Lower leg skin (tissue), 4 donors: ENCODE data around the gene ENC1. TPM values are rescaled to one million over a fixed set of nuclear protein-coding genes. Genes with fewer than 3 reads are reported as not detected.

Experiments
- DNase-seq, 2 donors: peaks; one replicate each; pipeline ENCODE4 v3.0.0-alpha.2; 2019; ENCODE audit warnings: low spot score in 2 of 2
- H3K4me3 ChIP-seq: fragments of 200-600 bp; sonication (generic); 2 replicates; pipeline ENCODE4 v1.5.1; 2017; ENCODE audit warnings: mild to moderate bottlenecking, low read depth; ENCODE audit not compliant: poor library complexity, severe bottlenecking
- CTCF ChIP-seq, 3 donors: fragments of 450-650 bp; IDR thresholded peaks; one replicate each; pipeline ENCODE4 v1.5.1; 2016; ENCODE audit warnings: antibody characterized with exemption in 3 of 3, mild to moderate bottlenecking in 3 of 3, moderate library complexity in 2 of 3
- POLR2A ChIP-seq, 2 donors: fragments of 450-650 bp; IDR thresholded peaks; one replicate each; pipeline ENCODE4 v1.6.1; 2016 to 2017; ENCODE audit warnings: antibody characterized with exemption in 2 of 2, mild to moderate bottlenecking in 1 of 2, moderate library complexity in 1 of 2
- WGBS, 2 donors: methylation state at CpG; one replicate each; pipeline ENCODE4 v1.1.5; 2018; 5-methylcytosine and 5-hydroxymethylcytosine counted together
- intact Hi-C: fragments of 100-400 bp; cut with DNase I; formaldehyde crosslinking; loops from one replicate; pipeline ENCODE4 v1.15.0; 2023; ENCODE audit warnings: low total_unique reads
- total RNA-seq, 4 donors: library from RNA; depleted of rRNA; stranded (reverse); fragments of >200 nt; gene quantifications; one replicate each; pipeline ENCODE4 v1.1.0, GENCODE V29; 2016

Gene ENC1
- total RNA-seq, 4 donors from 2014 or later, result 10.5 to 14.1 (median 13.1) TPM

- DNase-seq, result no peak
- intact Hi-C loops, result loop anchor here (5.0 kb wide), 1 partner anchor 741 kb away; no protein-coding TSS in a partner anchor
- TF ChIP-seq CTCF (IDR thresholded peaks at IDR 0.05), result no peak
- no peak for TF ChIP-seq POLR2A (IDR thresholded peaks at IDR 0.05)
- WGBS, 2 donors, result 56 to 65% methylated on average over 4 of the region's 4 CpGs
- H3K4me3 ChIP-seq, result no peak overlapping the region
Measured at GRCh38 chr5:74643111-74643562, 2.6 kb upstream of the ENC1 start.

GRCh38 chr5:74642543-74642863, 2.0 kb upstream of the ENC1 start:
- no peak for TF ChIP-seq POLR2A (IDR thresholded peaks at IDR 0.05)
- no peak for TF ChIP-seq CTCF (IDR thresholded peaks at IDR 0.05)
- no peak overlapping the region for H3K4me3 ChIP-seq
- intact Hi-C loops, result loop anchor here (5.0 kb wide), 1 partner anchor 740 kb away; no protein-coding TSS in a partner anchor
- DNase-seq, result no peak
- WGBS, 2 donors, result 77 to 81% methylated on average over 6 of the region's 6 CpGs

GRCh38 chr5:74641735-74642542, 1.4 kb upstream of the ENC1 start:
- intact Hi-C loops, result loop anchor here (5.0 kb wide), 1 partner anchor 740 kb away; no protein-coding TSS in a partner anchor
- DNase-seq, result peak in 1 of 2 donors; percentile 53
- 5% methylated on average over 28 of the region's 28 CpGs for WGBS, 2 donors
- TF ChIP-seq CTCF (IDR thresholded peaks at IDR 0.05) (no peak), POLR2A (IDR thresholded peaks at IDR 0.05) (no peak)
- H3K4me3 ChIP-seq, result peak overlapping the region; percentile 4

GRCh38 chr5:74640954-74641734, 616 bp upstream of the ENC1 start:
- no peak for TF ChIP-seq POLR2A (IDR thresholded peaks at IDR 0.05)
- TF ChIP-seq CTCF (IDR thresholded peaks at IDR 0.05), result no peak
- 0% methylated on average over 45 of the region's 47 CpGs for WGBS, 2 donors
- H3K4me3 ChIP-seq, result peak overlapping the region; percentile 60
- intact Hi-C loops, result loop anchor here (5.0 kb wide), 1 partner anchor 739 kb away; no protein-coding TSS in a partner anchor
- peak; percentile 57 to 93 for DNase-seq

GRCh38 chr5:74639807-74640449, 600 bp downstream of the ENC1 start:
- DNase-seq, result no peak
- intact Hi-C loops, result loop anchor here (5.0 kb wide), 1 partner anchor 738 kb away; no protein-coding TSS in a partner anchor
- TF ChIP-seq CTCF (IDR thresholded peaks at IDR 0.05), result no peak
- 0 to 1% methylated on average over 18 to 33 of the region's 57 CpGs for WGBS, 2 donors
- peak overlapping the region; percentile 60 for H3K4me3 ChIP-seq
